NCI-H446 treated with DMSO at 0.1 percent for 48 hours (cell line): ENCODE measurements around the gene PLEKHF1.

ENCODE experiments used
- DNase-seq: peaks from one replicate; lab custom pipeline; 2025; lab: John Stamatoyannopoulos, UW

The PLEKHF1 gene

DNA sequence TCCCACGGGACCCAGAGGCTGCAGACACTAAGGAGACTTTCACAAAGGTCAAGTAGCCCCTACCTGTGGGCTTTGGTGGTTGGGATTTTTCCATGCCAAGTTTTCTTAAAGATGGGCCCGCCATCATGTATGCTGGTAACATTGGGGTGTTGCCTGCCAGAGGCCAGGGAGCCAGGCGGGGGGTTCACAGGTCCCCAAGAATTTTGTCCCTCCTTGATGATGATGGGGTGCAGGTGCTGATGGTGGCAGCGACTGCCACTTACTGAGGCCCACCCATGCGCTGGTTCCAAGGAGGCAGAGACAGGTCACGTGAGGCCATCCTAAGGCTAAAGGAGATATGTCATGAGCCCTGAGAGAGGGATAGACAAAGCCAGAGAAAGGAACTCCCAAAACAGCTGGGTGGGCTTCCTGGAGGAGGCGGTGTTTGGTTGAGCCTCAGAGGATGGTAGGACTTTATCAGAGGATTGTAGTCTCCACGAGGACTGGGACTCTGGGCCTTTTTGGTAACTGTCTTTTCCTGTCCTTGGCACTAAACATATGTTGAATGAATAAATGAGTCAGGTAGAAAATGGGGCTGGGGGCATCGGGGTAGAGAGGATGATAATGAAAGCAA, 14.4 kb downstream of the PLEKHF1 start:
- no peak for DNase-seq

DNA sequence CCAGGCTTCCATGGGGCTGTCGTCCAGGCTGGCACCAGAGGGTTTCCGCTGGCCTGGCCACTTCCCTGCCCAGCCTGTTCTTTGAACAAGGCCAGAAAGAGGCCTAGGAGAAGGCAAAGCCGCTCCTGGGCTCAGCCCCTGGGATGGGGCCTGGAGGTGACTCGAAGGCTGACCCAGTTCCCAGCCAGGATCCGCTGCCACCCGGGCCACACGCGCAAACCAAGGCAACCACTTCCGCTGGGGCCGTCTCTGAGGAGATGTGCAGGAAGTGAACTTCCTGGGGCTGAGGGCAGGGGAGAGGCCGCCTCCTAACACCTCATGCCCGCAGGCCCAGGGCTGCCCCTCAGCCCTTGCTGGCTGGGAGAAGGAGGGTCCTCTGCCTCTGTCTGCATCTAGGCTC, 15.2 kb downstream of the PLEKHF1 start:
- no peak for DNase-seq

DNA sequence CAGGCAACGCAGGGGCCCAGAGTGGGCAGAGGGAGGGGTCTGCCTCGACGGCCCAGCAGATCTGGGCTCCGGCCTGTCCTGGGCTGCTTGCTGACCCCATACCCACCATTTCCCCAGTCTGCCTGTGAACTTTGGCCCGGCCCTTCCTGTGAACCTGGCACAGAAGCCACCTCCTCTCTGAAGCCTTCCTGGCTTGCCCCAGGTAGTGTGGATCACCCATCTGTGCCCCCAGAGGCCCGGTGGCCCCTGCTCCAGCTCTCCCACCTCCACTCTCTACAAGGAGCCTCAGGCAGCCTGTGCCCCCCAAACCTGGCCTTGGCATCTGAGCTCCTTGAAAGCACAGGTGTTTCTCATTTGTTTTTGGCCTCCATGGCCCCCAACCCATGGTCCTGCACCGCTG, 15.7 kb downstream of the PLEKHF1 start:
- no peak for DNase-seq

DNA sequence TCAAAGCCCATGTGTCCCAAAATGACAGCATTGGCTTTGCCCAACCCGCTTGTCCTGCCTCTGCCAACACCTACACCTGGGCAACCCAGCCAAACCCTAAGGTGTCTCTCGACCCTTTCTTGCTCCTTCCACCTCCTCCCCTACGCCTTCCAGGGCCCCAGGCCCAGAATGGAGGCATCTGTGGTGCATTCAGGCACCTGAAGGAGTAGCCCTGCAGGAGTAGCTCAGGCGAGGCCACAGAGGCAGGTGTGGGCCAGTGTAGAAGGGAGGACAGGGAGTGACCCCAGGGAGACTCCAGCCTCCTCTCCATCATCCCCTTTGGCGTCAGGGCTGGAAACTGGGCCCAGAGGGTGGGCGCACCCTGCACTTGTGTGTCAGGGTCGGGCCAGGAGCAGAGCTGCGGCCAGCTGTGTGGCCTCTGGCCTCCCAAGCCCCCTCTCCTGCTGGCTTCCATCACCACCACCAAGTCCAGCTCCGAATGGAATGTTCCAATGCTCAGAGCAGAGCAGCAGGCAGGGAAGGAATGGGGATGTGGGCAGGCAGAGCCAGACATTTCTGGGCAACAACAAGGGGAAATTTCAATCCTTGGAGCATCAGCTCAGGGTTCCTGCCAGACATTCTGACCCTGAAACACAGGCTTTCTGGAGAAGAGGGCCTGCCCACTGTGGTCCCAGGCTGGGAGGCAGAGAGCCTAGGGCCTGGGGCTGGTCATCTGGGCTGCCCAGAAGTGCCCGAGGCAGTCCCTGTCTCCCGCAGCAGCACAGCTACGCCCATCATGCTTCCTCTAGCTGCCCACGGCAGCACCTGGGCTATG, 16.4 kb downstream of the PLEKHF1 start:
- no peak for DNase-seq

DNA sequence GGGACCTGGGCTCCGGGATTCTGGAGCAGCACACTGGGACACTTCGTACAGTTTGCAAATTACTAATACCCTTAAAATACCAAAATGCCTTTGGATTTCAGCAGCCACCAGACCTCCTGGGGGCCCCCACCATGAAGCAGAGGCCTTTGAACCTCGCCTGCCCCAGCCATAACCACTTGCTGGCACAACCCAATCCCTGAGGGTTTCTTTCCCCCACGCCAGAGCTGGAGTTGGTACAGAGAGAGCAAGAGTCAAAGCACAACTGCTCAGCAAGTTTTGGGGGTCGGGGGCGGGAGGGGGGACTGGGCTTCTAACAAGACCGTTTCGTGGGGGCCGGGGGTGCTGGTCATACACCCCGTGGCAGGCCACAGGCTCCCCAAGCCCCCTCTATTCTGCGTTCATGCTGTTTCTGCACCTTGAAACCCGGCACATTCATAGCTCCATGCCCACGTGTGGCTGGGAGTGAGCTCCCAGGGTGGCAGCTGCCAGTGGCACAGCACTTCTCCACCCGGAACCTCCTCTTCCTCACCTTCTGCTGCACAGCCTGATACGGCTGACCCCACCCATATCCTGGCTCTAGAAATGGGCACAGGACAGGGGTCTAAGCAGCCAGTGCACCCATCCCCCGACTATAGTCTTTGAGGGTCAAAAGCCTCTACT, 17.1 kb downstream of the PLEKHF1 start:
- no peak for DNase-seq

DNA sequence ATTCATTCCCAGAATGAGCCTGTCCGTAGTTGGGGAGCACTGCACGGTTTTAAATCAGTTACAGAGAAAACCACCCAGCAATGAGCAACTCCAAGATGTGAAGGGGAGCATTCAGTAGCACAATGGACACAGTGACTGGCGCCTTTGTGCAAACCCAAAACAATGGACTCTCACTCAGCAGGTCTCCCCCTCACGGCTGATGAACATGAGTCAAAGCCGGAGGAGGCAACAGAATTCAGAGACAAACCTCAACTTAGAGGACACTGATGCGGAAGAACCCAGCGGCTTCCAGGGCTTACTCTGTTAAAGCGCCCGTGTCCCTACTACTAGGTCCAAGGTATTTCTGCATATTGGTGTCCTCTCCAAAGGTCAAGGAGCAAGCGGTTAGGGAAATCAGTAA, 17.7 kb downstream of the PLEKHF1 start:
- no peak for DNase-seq

DNA sequence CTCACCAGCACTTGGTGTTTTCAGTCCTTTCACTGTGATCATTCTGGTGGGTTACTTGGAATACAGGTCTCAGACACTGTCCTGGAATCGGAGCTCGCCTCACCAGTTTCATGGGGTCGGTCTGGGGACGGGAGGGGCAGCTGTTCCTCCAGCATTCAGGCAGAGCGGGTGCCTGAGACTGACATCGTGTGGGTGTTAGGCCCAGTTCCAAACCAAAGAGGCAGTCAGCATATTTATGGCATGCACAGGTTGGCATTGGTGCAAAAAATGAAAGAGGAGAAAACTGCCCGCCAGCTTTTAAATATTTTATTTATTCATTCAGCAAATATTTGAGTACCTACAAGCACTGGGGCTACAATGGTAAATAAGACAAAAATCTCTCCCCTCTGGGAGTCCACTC, 20.1 kb downstream of the PLEKHF1 start:
- no peak for DNase-seq

DNA sequence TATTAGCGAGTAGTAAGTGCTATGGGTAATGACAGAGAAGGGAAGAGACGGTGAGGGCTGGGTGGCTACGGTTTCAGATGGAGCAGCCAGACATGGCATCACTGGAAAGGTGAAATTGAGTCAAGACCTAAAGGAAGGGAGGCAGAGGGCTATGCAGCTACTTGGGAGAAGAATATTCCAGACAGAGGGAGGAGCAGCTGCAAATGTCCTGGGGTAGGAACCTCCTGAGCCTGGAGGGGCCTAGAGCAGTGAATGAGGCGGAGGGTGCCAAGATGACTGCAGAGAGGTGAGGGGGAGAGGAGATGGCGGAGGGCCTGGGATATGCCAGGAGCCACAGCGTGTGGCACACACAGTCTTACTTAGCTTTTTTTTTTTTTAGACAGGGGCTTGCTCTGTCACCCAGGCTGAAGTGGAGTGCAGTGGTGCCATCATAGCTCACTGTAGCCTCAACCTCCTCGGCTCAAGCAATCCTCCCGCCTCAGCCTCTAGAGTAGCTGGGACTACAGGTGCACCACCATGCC, 21.1 kb downstream of the PLEKHF1 start:
- no peak for DNase-seq

DNA sequence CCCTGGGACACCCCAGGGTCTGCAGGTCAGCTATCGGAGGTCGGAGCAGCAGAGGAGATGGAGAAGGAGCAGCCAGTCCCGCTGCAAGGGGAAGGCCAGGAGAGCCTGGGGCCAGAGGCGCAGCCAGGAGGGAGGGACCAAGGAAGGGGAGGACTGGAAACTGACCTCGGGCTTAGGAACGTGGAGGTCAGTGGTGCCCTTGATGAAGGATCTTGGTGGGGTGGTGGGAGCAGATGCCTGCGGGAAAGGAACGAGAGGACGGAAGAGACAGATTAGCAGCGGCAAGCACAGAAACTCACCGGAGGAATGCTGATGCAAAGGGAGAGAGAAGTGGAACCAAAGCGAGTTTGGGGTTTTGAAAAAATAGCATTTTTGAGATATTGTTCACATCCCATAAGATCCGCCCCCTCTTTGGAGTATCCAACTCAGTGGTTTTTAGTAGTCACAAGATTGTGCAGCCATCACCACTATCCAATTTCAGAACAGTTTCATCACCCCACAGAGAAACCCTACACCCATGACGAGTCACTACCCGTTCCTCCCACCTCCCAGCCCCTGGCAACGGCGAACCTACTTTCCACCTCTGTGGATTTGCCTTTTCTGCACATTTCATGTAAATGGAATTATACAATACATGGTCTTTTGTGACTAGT, 22.1 kb downstream of the PLEKHF1 start:
- DNase-seq: no peak

DNA sequence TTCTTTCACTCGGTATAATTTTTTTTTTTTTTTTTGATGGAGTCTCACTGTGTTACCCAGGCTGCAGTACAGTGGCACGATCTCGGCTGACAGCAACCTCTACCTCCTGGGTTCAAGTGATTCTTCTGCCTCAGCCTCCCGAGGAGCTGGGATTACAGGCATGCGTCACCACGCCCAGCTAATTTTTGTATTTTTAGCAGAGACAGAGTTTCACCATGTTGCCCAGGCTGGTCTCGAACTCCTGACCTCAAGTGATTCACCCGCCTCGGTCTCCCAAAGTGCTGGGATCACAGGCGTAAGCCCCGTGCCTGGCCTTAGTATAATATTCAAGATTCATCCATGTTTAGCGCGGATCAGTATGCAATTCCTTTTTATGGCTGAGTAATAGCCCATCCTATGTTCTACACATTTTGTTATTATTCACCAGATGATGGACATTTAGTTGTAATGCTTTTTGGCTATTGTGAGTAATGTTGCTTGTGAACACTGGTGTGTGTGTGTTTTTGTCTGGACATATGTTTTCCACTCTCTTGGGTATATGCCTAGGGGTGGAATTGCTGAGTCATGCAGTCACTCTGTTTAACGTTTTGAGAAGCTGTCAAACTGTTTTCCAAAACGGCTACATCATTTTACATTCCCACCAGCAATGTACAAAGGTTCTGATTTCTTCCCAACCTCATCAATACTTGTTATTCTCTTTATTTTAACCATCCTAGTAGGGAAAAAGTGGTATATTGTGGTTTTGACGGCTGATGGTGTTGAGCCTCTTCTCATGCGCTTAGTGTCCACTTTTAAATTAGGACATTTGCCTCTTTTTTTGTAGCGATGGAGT, 22.9 kb downstream of the PLEKHF1 start:
- peak; percentile 36 for DNase-seq

DNA sequence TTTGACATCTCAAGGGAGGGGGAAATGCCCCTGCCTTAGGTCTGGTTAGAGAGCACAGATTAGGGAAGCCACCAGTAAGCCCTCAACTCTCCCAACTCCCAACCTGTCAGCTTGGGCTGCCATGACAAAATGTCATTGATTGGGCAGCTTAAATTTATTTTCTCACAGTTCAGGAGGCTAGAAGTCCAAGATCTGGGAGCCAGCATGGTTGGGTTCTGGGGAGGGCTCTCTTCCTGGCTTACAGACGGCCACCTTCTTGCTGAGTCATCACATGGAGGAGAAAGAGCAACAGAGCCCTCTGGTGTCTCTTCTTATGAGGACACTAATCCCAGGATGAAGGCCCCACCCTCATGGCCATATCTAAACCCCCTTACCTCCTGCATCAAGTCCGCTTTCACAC, 25.6 kb downstream of the PLEKHF1 start:
- DNase-seq: no peak

DNA sequence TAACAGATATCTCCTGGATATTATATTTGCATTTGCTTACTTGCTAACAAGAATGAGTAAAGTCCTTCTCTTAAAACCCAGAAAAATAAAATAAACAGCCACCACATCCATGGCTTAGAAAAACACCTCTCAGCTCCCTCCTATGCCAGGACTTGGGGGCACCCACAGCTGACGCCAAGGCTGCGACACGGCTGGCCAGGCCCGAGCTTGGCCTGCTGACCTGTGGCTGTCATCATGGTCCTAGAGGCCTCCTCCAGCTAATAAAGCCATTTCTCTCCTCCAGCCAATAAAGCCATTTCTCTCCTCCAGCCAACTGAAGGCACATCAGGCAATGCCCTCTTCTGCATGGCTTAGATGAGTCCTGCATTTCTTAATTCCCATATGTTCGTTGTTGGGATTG, 28.9 kb downstream of the PLEKHF1 start:
- DNase-seq: no peak

DNA sequence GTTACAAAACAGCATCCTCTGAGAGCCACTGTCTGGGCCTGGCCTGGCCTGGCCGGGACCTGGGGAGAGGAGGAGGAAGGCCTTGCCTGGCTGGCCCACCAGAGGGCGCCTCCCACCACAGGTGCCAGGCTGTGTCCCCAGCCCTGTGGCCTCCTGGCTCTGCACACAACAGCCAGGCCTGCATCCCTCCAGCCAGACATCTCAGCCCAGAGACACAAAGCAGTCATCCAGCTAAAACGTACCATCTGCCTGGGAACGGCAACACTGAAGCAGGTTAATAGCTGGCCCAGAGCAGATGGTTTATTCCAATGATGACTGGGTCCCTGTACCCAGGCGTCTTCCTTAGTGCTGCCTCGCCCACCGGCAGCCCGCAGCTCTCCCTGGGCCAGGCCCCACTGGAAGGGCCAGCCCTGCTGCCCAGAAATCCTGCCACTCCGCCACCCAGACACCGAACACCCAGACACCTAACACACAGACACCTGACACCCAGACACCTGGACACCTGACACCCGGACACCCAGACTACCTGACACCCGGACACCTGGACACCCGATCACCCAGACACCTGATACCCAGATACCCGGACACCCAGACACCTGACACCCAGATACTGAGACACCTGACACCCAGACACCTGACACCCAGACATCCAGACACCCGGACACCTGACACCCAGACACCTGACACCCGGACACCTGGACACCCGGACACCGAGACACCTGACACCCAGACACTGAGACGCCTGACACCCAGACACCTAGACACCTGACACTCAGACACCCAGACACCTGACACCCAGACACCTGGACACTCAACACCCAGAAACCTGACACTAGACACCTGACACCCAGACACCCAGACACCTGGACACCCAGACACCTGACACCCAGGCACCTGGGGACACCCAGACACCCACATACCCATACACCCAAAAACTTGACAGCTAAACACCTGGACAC, 29.7 kb downstream of the PLEKHF1 start:
- peak; percentile 52 for DNase-seq

DNA sequence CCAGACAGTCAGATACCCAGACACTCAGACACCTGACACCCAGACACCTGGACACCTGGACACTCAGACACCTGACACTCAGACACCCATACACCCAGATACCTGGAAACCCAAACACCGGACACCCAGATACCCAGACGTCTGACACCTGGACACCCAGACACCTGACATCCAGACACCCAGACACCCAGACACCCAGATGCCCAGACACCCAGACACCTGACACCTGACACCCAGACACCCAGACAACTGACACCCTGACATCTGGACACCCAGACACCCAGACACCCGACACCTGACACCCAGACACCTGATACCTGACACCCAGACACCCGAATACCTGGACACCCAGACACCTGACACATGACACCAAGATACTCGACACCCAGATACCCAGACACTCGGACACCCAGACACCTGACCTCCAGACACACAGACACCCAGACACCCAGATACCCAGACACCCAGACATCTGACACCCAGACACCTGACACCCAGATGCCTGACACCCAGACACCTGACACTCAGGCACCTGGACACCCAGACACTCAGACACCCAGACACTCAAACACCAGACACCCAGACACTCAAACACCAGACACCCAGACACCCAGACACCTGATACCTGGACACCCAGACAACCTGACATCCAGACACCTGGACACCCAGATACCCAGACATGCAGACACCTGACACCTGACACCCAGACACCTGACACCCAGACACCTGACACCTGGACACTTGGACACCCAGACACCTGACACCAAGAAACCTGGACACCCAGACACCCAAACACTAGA, 30.7 kb downstream of the PLEKHF1 start:
- DNase-seq: no peak

DNA sequence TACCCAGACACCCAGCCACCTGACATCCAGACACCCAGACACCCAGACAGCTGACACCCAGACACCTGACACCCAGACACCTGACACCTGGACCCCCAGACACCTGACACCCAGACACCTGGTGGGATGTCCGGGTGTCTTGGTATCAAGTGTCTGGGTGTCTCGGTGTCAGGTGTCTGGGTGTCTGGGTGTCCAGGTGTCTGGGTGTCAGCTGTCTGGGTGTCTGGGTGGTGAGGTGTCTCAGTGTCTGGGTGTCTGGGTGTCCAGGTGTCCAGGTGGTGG, 31.2 kb downstream of the PLEKHF1 start:
- no peak for DNase-seq

DNA sequence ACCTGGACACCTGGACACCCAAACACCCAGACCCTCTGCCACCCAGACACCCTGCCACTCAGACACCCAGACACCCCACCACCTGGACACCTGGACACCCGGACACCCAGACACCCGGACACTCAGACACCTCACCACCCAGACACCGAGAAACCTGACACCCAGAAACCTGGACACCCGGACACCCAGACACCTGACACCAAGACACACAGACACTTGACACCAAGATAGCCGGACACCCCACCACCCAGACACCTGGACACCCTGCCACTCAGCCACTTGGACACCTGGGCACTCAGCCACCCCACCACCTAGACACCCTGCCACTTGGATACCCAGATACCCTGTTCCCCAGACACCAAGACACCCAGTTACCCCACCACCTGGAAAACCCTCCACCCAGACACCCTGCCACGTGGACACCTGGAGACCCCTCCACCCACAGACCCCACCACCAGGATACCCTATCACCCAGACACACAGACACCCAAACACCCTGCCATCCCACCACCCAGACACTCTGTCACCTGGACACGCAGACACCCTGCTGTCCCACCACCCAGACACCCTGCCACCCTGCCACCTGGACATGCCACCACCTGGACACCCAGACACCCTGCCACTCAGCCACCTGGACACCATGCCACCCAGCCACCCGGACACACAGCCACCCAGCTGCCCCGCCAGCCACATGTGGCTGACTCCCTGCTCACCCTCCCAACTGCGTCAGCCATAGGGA, 32.4 kb downstream of the PLEKHF1 start:
- DNase-seq: no peak

DNA sequence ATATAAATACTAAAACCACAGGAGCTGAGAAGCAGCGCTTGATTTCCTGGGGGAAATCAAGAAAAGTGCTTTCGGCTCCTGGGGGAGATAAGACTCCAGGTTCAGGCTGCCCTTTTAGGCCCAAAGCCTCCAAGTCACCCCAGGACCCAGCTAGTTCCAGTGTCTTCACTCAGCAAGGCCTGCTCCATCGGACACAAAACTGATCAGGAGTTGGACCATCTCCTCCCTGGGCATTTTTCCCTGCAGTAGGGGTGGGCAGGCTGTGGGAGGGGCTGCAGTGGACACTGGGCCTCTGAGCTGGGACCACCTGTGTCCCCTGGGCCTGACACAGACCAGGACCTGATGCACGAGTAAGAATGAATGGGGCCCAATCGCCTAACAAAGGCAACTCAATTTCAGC, 34.6 kb downstream of the PLEKHF1 start:
- no peak for DNase-seq

DNA sequence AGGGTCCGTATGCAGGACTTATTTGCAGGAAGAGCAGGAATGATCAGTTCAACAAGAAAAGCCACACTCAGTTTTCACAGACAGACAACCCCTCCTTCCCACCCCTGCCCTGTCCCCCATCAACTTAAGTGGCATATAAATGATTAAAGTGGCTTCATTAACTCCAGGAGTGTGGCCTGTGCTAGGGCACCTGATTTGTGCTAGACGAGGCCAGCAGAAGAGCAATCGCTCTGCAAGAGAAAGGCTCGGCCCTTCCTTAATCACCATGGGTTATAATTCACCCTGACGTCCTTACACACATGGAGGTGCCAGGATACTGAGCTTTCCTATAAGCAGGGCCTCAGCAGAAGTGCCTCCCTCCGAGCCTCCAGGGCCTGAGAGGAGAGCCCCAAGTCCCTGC, 35.2 kb downstream of the PLEKHF1 start:
- DNase-seq: no peak
